Stimulated activated memory B cell treated with anti-CD40 and anti-IgM and Interleukin-4, amounts not matched to agents 10 μg/mL and 1 μg/mL and 100 μg/mL, for 72 hours (primary cell): ENCODE measurements around the gene SLC4A5.

Experiments used
- ATAC-seq: fragments of 150-1000 bp; cut with Tn5 transposase; 2 replicates; pipeline ENCODE4 v1.10.0; 2021
- H3K27ac Mint-ChIP-seq: one replicate; pipeline ENCODE4 v1.8.0; 2022; ENCODE audit warnings: mild to moderate bottlenecking, mixed read lengths
- H3K27me3 Mint-ChIP-seq: one replicate; pipeline ENCODE4 v1.8.0; 2022; ENCODE audit warnings: mixed read lengths
- H3K36me3 Mint-ChIP-seq: one replicate; pipeline ENCODE4 v1.8.0; 2022; ENCODE audit warnings: mixed read lengths
- H3K4me1 Mint-ChIP-seq: one replicate; pipeline ENCODE4 v1.8.0; 2022; ENCODE audit warnings: mixed read lengths
- H3K4me3 Mint-ChIP-seq: one replicate; pipeline ENCODE4 v1.8.0; 2022; ENCODE audit warnings: mild to moderate bottlenecking, moderate library complexity, mixed read lengths
- H3K9me3 Mint-ChIP-seq: one replicate; pipeline ENCODE4 v1.8.0; 2022; ENCODE audit warnings: mixed read lengths

SLC4A5 gene

GRCh38 chr2:74343316-74343715 lies at the start of gene SLC4A5:
TSS of gene SLC4A5 (minus strand) at chr2:74343416. CDS start at chr2:74315023, 28,393 bp downstream.
- ATAC-seq: no peak
- H3K36me3 Mint-ChIP-seq: peaks cover 13% of the 10 kb centered on the region
- H3K27me3 Mint-ChIP-seq: no peaks in the 10 kb centered on the region
- H3K4me1 Mint-ChIP-seq: no peaks in the 10 kb centered on the region
- no peak within 1 kb of the TSS for H3K4me3 Mint-ChIP-seq
- no peak within 1 kb of the TSS for H3K27ac Mint-ChIP-seq
- no peaks in the 10 kb centered on the region for H3K9me3 Mint-ChIP-seq

- H3K27me3 Mint-ChIP-seq: no peaks in the 10 kb centered on the region
- H3K36me3 Mint-ChIP-seq: no peaks in the 10 kb centered on the region
- no peaks in the 10 kb centered on the region for H3K9me3 Mint-ChIP-seq
- no peak for ATAC-seq
- H3K27ac Mint-ChIP-seq: peak overlapping the region; percentile 99
- no peaks in the 10 kb centered on the region for H3K4me1 Mint-ChIP-seq
- peak overlapping the region; percentile 6 for H3K4me3 Mint-ChIP-seq
These were observed 49.2 kb upstream of the SLC4A5 start for GRCh38 chr2:74392449-74392743.

- H3K36me3 Mint-ChIP-seq: no peaks in the 10 kb centered on the region
- no peaks in the 10 kb centered on the region for H3K9me3 Mint-ChIP-seq
- peak overlapping the region; percentile 97 for H3K4me3 Mint-ChIP-seq
- ATAC-seq: peak; percentile 92
- no peaks in the 10 kb centered on the region for H3K4me1 Mint-ChIP-seq
- H3K27me3 Mint-ChIP-seq: no peaks in the 10 kb centered on the region
- peak overlapping the region; percentile 99 for H3K27ac Mint-ChIP-seq
These were observed 48.6 kb upstream of the SLC4A5 start for GRCh38 chr2:74391580-74392448.

- H3K36me3 Mint-ChIP-seq: no peaks in the 10 kb centered on the region
- ATAC-seq: no peak
- H3K4me1 Mint-ChIP-seq: no peaks in the 10 kb centered on the region
- H3K9me3 Mint-ChIP-seq: no peaks in the 10 kb centered on the region
- H3K27me3 Mint-ChIP-seq: no peaks in the 10 kb centered on the region
- H3K4me3 Mint-ChIP-seq: peak overlapping the region; percentile 97
- peak overlapping the region; percentile 99 for H3K27ac Mint-ChIP-seq
These were observed 48.0 kb upstream of the SLC4A5 start for GRCh38 chr2:74391209-74391579.

GRCh38 chr2:74390606-74391005 lies 47.4 kb upstream of the SLC4A5 start:
- Mint-ChIP-seq H3K4me3 (no peak overlapping the region), H3K36me3 (no peaks in the 10 kb centered on the region), H3K27ac (no peak overlapping the region), H3K4me1 (no peaks in the 10 kb centered on the region), H3K9me3 (no peaks in the 10 kb centered on the region), H3K27me3 (no peaks in the 10 kb centered on the region)
- ATAC-seq: no peak

- Mint-ChIP-seq H3K27me3 (no peaks in the 10 kb centered on the region), H3K9me3 (no peaks in the 10 kb centered on the region), H3K36me3 (peaks cover 5% of the 10 kb centered on the region), H3K4me3 (no peak overlapping the region), H3K27ac (no peak overlapping the region), H3K4me1 (no peaks in the 10 kb centered on the region)
- ATAC-seq: no peak
These were observed 44.1 kb upstream of the SLC4A5 start for GRCh38 chr2:74387346-74387745.

GRCh38 chr2:74385396-74385795 lies 42.2 kb upstream of the SLC4A5 start:
- Mint-ChIP-seq H3K27me3 (no peaks in the 10 kb centered on the region), H3K9me3 (no peaks in the 10 kb centered on the region)
- ATAC-seq: no peak

GRCh38 chr2:74384051-74384450 lies 40.8 kb upstream of the SLC4A5 start:
- no peak for ATAC-seq
- H3K27me3 Mint-ChIP-seq: no peaks in the 10 kb centered on the region
- H3K4me1 Mint-ChIP-seq: peaks cover 25% of the 10 kb centered on the region
- H3K9me3 Mint-ChIP-seq: no peaks in the 10 kb centered on the region
- peaks cover 5% of the 10 kb centered on the region for H3K36me3 Mint-ChIP-seq
- no peak overlapping the region for H3K4me3 Mint-ChIP-seq
- no peak overlapping the region for H3K27ac Mint-ChIP-seq

More at GRCh38 chr2:74385396-74385795, 42.2 kb upstream of the SLC4A5 start:
- Mint-ChIP-seq H3K27ac (no peak overlapping the region), H3K4me3 (no peak overlapping the region), H3K4me1 (peaks cover 15% of the 10 kb centered on the region), H3K36me3 (peaks cover 5% of the 10 kb centered on the region)

GRCh38 chr2:74383254-74383653 lies 40.0 kb upstream of the SLC4A5 start:
- no peak overlapping the region for H3K27ac Mint-ChIP-seq
- no peak for ATAC-seq
- H3K4me3 Mint-ChIP-seq: no peak overlapping the region
- peaks cover 31% of the 10 kb centered on the region for H3K4me1 Mint-ChIP-seq
- H3K9me3 Mint-ChIP-seq: no peaks in the 10 kb centered on the region
- H3K36me3 Mint-ChIP-seq: peaks cover 5% of the 10 kb centered on the region
- H3K27me3 Mint-ChIP-seq: no peaks in the 10 kb centered on the region

- H3K9me3 Mint-ChIP-seq: no peaks in the 10 kb centered on the region
- ATAC-seq: no peak
- H3K36me3 Mint-ChIP-seq: peaks cover 20% of the 10 kb centered on the region
- H3K27me3 Mint-ChIP-seq: no peaks in the 10 kb centered on the region
- H3K27ac Mint-ChIP-seq: no peak overlapping the region
- peaks cover 31% of the 10 kb centered on the region for H3K4me1 Mint-ChIP-seq
- no peak overlapping the region for H3K4me3 Mint-ChIP-seq
These were observed 38.5 kb upstream of the SLC4A5 start for GRCh38 chr2:74381751-74382150.

GRCh38 chr2:74379851-74380789 lies 36.9 kb upstream of the SLC4A5 start, which contains the start of gene DCTN1:
TSS of gene DCTN1 (minus strand) at chr2:74380311. CDS start at chr2:74380037, 274 bp downstream.
- Mint-ChIP-seq H3K27me3 (no peaks in the 10 kb centered on the region), H3K4me3 (no peak within 1 kb of the TSS), H3K27ac (peak within 1 kb of the TSS; percentile 8), H3K36me3 (peaks cover 33% of the 10 kb centered on the region), H3K9me3 (no peaks in the 10 kb centered on the region), H3K4me1 (peaks cover 31% of the 10 kb centered on the region)
- ATAC-seq: no peak

GRCh38 chr2:74378007-74378406 lies 34.8 kb upstream of the SLC4A5 start:
- Mint-ChIP-seq H3K27ac (no peak overlapping the region), H3K4me3 (no peak overlapping the region), H3K4me1 (peaks cover 31% of the 10 kb centered on the region), H3K27me3 (no peaks in the 10 kb centered on the region), H3K9me3 (no peaks in the 10 kb centered on the region), H3K36me3 (peaks cover 28% of the 10 kb centered on the region)
- ATAC-seq: no peak

- H3K27me3 Mint-ChIP-seq: no peaks in the 10 kb centered on the region
- H3K4me1 Mint-ChIP-seq: peaks cover 20% of the 10 kb centered on the region
- no peak overlapping the region for H3K4me3 Mint-ChIP-seq
- peaks cover 40% of the 10 kb centered on the region for H3K36me3 Mint-ChIP-seq
- no peaks in the 10 kb centered on the region for H3K9me3 Mint-ChIP-seq
- H3K27ac Mint-ChIP-seq: no peak overlapping the region
- ATAC-seq: no peak
These were observed 32.6 kb upstream of the SLC4A5 start for GRCh38 chr2:74375838-74376237.

GRCh38 chr2:74374509-74375205 lies 31.4 kb upstream of the SLC4A5 start:
- Mint-ChIP-seq H3K27ac (no peak overlapping the region), H3K27me3 (no peaks in the 10 kb centered on the region), H3K4me1 (peaks cover 9% of the 10 kb centered on the region), H3K36me3 (peaks cover 52% of the 10 kb centered on the region), H3K4me3 (no peak overlapping the region), H3K9me3 (no peaks in the 10 kb centered on the region)
- no peak for ATAC-seq

- H3K27ac Mint-ChIP-seq: no peak overlapping the region
- no peak overlapping the region for H3K4me3 Mint-ChIP-seq
- peaks cover 58% of the 10 kb centered on the region for H3K36me3 Mint-ChIP-seq
- H3K27me3 Mint-ChIP-seq: no peaks in the 10 kb centered on the region
- ATAC-seq: no peak
- peaks cover 6% of the 10 kb centered on the region for H3K4me1 Mint-ChIP-seq
- H3K9me3 Mint-ChIP-seq: no peaks in the 10 kb centered on the region
These were observed 30.8 kb upstream of the SLC4A5 start for GRCh38 chr2:74373985-74374384.
